Measurements from ENCODE around the gene LDLRAD1. TPM values are rescaled to one million over a fixed set of nuclear protein-coding genes. Genes with fewer than 3 reads are reported as not detected.

The LDLRAD1 gene
- total and polyA plus RNA-seq, 2 of the 13 experiments (the other 11 are each of a cell fraction or from before 2014, with no cell fraction given): 2.5 to 14.0 TPM

DNA sequence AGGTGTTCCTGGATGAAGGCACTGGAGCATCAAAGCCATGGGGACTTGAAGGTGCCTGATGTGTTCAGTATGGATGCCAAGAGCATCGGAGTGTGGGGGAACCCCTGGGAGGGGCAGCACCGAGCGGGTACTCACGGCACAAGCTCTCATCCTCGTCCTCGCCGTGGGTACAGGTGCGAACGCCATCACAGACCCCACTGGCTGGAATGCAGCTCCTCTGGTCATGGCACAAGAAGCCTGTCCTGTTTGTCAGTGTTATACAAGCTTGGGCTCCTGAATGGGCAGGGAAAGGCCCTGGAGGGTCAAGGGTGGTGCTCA, 6.0 kb downstream of the LDLRAD1 start:
- Histone ChIP-seq H3K27me3 (ENCODE audit: control insufficient read depth in 1 of 2, insufficient read depth in 2 of 2, low read length in 2 of 2) (no peaks in the 10 kb centered on the region), H3K79me2 (ENCODE audit: insufficient read depth, low read length) (no peaks in the 10 kb centered on the region), H3K4me2 (ENCODE audit: low read depth, low read length) (no peak overlapping the region), H3K27ac (ENCODE audit: extremely low read length, insufficient read depth, low read length) (no peak overlapping the region), H3K9ac (ENCODE audit: insufficient read depth, low read depth, low read length) (no peak overlapping the region), H3K9me3 (ENCODE audit: low read length) (no peaks in the 10 kb centered on the region), H3K4me3 (replicated peaks in 1 of 3; ENCODE audit: insufficient read depth in 1 of 3, low read depth in 2 of 3, low read length in 3 of 3) (no peak overlapping the region), H3K4me1 (ENCODE audit: insufficient read depth, low read length) (peaks cover 45% of the 10 kb centered on the region), H4K20me1 (ENCODE audit: insufficient read depth, low read length) (no peaks in the 10 kb centered on the region), H3K36me3 (replicated peaks in 1 of 2; ENCODE audit: control insufficient read depth in 1 of 2, insufficient read depth in 2 of 2, low read length in 2 of 2) (no peaks in the 10 kb centered on the region), H2AFZ (ENCODE audit: low read length) (no peak overlapping the region)
- 95% methylated on average over 9 of the region's 9 CpGs for WGBS (ENCODE audit: low lambda C conversion rate)
- ChIA-PET CTCF (ENCODE audit: low intra/inter-chr PET ratio, low total read pairs) (no interaction called here), POLR2A (no interaction called here)
- intact Hi-C loops (cut with micrococcal nuclease; ENCODE audit: unreplicated experiment): no loop called here
- BruUV-seq (replicated peaks): no TSS peak
- in situ Hi-C loops (cut with HindIII; ENCODE audit: extremely low pct_ligation_motif_present, low pct_unique_long_range_greater_than_20kb): no loop called here
- ATAC-seq (no peak), FAIRE-seq (no peak), DNase-seq (ENCODE audit: low spot score) (no peak)
- TF ChIP-seq ZNF615 (CRISPR knock-in tag; IDR thresholded peaks at IDR 0.05; ENCODE audit: borderline replicate concordance) (no peak), KLF11 (CRISPR knock-in tag; IDR thresholded peaks at IDR 0.05) (no peak), ZBTB8A (CRISPR knock-in tag; IDR thresholded peaks at IDR 0.05; ENCODE audit: borderline replicate concordance, low read depth) (no peak), SMARCC2 (IDR thresholded peaks at IDR 0.05) (no peak), HCFC1 (IDR thresholded peaks at IDR 0.05; ENCODE audit: low read depth, low read length) (no peak), ZBTB7B (CRISPR knock-in tag; IDR thresholded peaks at IDR 0.05) (no peak), ZNF33A (CRISPR knock-in tag; IDR thresholded peaks at IDR 0.05; ENCODE audit: borderline replicate concordance) (no peak), ZNF446 (CRISPR knock-in tag; IDR thresholded peaks at IDR 0.05) (no peak)
- TF ChIP-seq, protein P1, sequence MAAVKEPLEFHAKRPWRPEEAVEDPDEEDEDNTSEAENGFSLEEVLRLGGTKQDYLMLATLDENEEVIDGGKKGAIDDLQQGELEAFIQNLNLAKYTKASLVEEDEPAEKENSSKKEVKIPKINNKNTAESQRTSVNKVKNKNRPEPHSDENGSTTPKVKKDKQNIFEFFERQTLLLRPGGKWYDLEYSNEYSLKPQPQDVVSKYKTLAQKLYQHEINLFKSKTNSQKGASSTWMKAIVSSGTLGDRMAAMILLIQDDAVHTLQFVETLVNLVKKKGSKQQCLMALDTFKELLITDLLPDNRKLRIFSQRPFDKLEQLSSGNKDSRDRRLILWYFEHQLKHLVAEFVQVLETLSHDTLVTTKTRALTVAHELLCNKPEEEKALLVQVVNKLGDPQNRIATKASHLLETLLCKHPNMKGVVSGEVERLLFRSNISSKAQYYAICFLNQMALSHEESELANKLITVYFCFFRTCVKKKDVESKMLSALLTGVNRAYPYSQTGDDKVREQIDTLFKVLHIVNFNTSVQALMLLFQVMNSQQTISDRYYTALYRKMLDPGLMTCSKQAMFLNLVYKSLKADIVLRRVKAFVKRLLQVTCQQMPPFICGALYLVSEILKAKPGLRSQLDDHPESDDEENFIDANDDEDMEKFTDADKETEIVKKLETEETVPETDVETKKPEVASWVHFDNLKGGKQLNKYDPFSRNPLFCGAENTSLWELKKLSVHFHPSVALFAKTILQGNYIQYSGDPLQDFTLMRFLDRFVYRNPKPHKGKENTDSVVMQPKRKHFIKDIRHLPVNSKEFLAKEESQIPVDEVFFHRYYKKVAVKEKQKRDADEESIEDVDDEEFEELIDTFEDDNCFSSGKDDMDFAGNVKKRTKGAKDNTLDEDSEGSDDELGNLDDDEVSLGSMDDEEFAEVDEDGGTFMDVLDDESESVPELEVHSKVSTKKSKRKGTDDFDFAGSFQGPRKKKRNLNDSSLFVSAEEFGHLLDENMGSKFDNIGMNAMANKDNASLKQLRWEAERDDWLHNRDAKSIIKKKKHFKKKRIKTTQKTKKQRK (IDR thresholded peaks at IDR 0.05; ENCODE audit: low read length): no peak
- TF ChIP-seq, protein P2, sequence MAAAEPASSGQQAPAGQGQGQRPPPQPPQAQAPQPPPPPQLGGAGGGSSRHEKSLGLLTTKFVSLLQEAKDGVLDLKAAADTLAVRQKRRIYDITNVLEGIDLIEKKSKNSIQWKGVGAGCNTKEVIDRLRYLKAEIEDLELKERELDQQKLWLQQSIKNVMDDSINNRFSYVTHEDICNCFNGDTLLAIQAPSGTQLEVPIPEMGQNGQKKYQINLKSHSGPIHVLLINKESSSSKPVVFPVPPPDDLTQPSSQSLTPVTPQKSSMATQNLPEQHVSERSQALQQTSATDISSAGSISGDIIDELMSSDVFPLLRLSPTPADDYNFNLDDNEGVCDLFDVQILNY (CRISPR knock-in tag; conservative IDR thresholded peaks at IDR 0.05): no peak
- TF ChIP-seq, protein P3, sequence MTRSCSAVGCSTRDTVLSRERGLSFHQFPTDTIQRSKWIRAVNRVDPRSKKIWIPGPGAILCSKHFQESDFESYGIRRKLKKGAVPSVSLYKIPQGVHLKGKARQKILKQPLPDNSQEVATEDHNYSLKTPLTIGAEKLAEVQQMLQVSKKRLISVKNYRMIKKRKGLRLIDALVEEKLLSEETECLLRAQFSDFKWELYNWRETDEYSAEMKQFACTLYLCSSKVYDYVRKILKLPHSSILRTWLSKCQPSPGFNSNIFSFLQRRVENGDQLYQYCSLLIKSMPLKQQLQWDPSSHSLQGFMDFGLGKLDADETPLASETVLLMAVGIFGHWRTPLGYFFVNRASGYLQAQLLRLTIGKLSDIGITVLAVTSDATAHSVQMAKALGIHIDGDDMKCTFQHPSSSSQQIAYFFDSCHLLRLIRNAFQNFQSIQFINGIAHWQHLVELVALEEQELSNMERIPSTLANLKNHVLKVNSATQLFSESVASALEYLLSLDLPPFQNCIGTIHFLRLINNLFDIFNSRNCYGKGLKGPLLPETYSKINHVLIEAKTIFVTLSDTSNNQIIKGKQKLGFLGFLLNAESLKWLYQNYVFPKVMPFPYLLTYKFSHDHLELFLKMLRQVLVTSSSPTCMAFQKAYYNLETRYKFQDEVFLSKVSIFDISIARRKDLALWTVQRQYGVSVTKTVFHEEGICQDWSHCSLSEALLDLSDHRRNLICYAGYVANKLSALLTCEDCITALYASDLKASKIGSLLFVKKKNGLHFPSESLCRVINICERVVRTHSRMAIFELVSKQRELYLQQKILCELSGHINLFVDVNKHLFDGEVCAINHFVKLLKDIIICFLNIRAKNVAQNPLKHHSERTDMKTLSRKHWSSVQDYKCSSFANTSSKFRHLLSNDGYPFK (CRISPR knock-in tag; IDR thresholded peaks at IDR 0.05; ENCODE audit: borderline replicate concordance): no peak
- TF ChIP-seq, protein P4, sequence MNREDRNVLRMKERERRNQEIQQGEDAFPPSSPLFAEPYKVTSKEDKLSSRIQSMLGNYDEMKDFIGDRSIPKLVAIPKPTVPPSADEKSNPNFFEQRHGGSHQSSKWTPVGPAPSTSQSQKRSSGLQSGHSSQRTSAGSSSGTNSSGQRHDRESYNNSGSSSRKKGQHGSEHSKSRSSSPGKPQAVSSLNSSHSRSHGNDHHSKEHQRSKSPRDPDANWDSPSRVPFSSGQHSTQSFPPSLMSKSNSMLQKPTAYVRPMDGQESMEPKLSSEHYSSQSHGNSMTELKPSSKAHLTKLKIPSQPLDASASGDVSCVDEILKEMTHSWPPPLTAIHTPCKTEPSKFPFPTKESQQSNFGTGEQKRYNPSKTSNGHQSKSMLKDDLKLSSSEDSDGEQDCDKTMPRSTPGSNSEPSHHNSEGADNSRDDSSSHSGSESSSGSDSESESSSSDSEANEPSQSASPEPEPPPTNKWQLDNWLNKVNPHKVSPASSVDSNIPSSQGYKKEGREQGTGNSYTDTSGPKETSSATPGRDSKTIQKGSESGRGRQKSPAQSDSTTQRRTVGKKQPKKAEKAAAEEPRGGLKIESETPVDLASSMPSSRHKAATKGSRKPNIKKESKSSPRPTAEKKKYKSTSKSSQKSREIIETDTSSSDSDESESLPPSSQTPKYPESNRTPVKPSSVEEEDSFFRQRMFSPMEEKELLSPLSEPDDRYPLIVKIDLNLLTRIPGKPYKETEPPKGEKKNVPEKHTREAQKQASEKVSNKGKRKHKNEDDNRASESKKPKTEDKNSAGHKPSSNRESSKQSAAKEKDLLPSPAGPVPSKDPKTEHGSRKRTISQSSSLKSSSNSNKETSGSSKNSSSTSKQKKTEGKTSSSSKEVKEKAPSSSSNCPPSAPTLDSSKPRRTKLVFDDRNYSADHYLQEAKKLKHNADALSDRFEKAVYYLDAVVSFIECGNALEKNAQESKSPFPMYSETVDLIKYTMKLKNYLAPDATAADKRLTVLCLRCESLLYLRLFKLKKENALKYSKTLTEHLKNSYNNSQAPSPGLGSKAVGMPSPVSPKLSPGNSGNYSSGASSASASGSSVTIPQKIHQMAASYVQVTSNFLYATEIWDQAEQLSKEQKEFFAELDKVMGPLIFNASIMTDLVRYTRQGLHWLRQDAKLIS (CRISPR knock-in tag; IDR thresholded peaks at IDR 0.05): no peak
- TF ChIP-seq, protein P5, sequence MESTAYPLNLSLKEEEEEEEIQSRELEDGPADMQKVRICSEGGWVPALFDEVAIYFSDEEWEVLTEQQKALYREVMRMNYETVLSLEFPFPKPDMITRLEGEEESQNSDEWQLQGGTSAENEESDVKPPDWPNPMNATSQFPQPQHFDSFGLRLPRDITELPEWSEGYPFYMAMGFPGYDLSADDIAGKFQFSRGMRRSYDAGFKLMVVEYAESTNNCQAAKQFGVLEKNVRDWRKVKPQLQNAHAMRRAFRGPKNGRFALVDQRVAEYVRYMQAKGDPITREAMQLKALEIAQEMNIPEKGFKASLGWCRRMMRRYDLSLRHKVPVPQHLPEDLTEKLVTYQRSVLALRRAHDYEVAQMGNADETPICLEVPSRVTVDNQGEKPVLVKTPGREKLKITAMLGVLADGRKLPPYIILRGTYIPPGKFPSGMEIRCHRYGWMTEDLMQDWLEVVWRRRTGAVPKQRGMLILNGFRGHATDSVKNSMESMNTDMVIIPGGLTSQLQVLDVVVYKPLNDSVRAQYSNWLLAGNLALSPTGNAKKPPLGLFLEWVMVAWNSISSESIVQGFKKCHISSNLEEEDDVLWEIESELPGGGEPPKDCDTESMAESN (CRISPR knock-in tag; conservative IDR thresholded peaks at IDR 0.05): no peak

Measured in HepG2 (cell line).